HCT116 (cell line): ENCODE data around the gene SLC2A2. TPM values are rescaled to one million over a fixed set of nuclear protein-coding genes. Genes with fewer than 3 reads are reported as not detected.

Experiments used
- ATAC-seq: fragments of 200-7000 bp; cut with Tn5 transposase; 2 replicates; pipeline ENCODE4 v1.9.1; 2020; ENCODE audit warnings: mild to moderate bottlenecking, moderate library complexity
- BruUV-seq: library from RNA; stranded (reverse); fragments of 400-500 nt; replicated peaks from 2 replicates; lab custom pipeline; 2021; lab: Mats Ljungman, UMichigan
- CTCF ChIA-PET: fragments of 300-600 bp; sonication (Branson Sonifier 250); formaldehyde crosslinking; loops from one replicate; lab custom pipeline; 2021; ENCODE audit warnings: antibody characterized with exemption; lab: Charles Lee
- POLR2A ChIA-PET: fragments of 300-600, 350-600 bp; sonication (Branson Sonifier 250); formaldehyde crosslinking; loops from one replicate; lab custom pipeline; 2021; ENCODE audit warnings: antibody characterized with exemption; lab: Charles Lee
- RAD21 ChIA-PET, 2 experiments: fragments of 300-600 bp; sonication (Branson Sonifier 250); formaldehyde crosslinking; loops; one replicate each; lab custom pipeline; 2023; ENCODE audit warnings: low total read pairs in 2 of 2; ENCODE audit not compliant: uncharacterized antibody in 2 of 2, unreplicated experiment in 2 of 2, low non-redundant PET in 1 of 2; lab: Charles Lee
- DNase-seq: peaks from one replicate; pipeline ENCODE4 v3.0.0-alpha.2; 2010; ENCODE audit warnings: low read depth, low spot score
- H2AFZ ChIP-seq: fragments of 200-600 bp; shearing (Covaris generic), sonication (generic); 2 replicates; pipeline ENCODE4 v1.6.1; 2017; ENCODE audit warnings: low read depth, mixed run types, mixed read lengths, antibody characterized with exemption, low read length; ENCODE audit not compliant: poor library complexity, severe bottlenecking
- H3K27ac ChIP-seq: 2 replicates; pipeline ENCODE4 v1.5.1; 2012; ENCODE audit warnings: low read depth, low read length
- H3K27me3 ChIP-seq: fragments of 200-600 bp; sonication (generic); 2 replicates; pipeline ENCODE4 v1.6.1; 2016; ENCODE audit warnings: mixed run types, low read length, mixed read lengths; ENCODE audit not compliant: insufficient read depth
- H3K36me3 ChIP-seq, 2 experiments: fragments of 200-500 bp in 1 of 2; fragments of 200-600 bp in 1 of 2; sonication (Bioruptor generic) in 1 of 2; sonication (generic) in 1 of 2; 2 replicates each; pipeline versions ENCODE4 v1.5.1 to v1.6.1; 2014 to 2016; ENCODE audit warnings: low read length in 2 of 2, inconsistent platforms in 1 of 2, mixed read lengths in 1 of 2, mixed run types in 1 of 2; ENCODE audit not compliant: insufficient read depth in 2 of 2, control insufficient read depth in 1 of 2
- H3K4me1 ChIP-seq, 2 experiments: fragments of 200-600 bp in 1 of 2; sonication (generic) in 1 of 2; 2 replicates each; pipeline versions ENCODE4 v1.5.1 to v1.6.1; 2012 to 2017; ENCODE audit warnings: low read length in 2 of 2, inconsistent platforms in 1 of 2, mild to moderate bottlenecking in 1 of 2, mixed read lengths in 1 of 2, mixed run types in 1 of 2, moderate library complexity in 1 of 2; ENCODE audit not compliant: insufficient read depth in 2 of 2, control insufficient read depth in 1 of 2
- H3K4me2 ChIP-seq: fragments of 200-600 bp; sonication (generic); 2 replicates; pipeline ENCODE4 v1.6.1; 2017; ENCODE audit warnings: mixed run types, low read length, mixed read lengths
- H3K4me3 ChIP-seq, 2 experiments: fragments of 200-600 bp in 1 of 2; sonication (generic) in 1 of 2; replicated peaks in 1 of 2; 2 replicates each; pipeline ENCODE4 v1.5.1; 2011 to 2016; ENCODE audit warnings: low read length in 2 of 2, control low read depth in 1 of 2, low read depth in 1 of 2, mild to moderate bottlenecking in 1 of 2, mixed read lengths in 1 of 2, mixed run types in 1 of 2
- H3K79me2 ChIP-seq: fragments of 200-600 bp; sonication (generic); 2 replicates; pipeline ENCODE4 v1.6.1; 2017; ENCODE audit warnings: mild to moderate bottlenecking, mixed run types, low read length, moderate library complexity, mixed read lengths; ENCODE audit not compliant: insufficient read depth
- H3K9ac ChIP-seq: fragments of 200-600 bp; sonication (generic); 2 replicates; pipeline ENCODE4 v1.6.1; 2016; ENCODE audit warnings: low read length, mixed read lengths
- H3K9me2 ChIP-seq: fragments of 200-600 bp; sonication (generic), shearing (Covaris generic); 2 replicates; pipeline ENCODE4 v1.6.1; 2017; ENCODE audit warnings: mixed run types, mild to moderate bottlenecking, moderate library complexity; ENCODE audit not compliant: insufficient read depth
- H3K9me3 ChIP-seq, 2 experiments: fragments of 200-500 bp in 1 of 2; fragments of 200-600 bp in 1 of 2; sonication (Bioruptor generic) in 1 of 2; sonication (generic) in 1 of 2; 2 replicates each; pipeline ENCODE4 v1.6.1; 2014 to 2017; ENCODE audit warnings: low read length in 2 of 2, mixed read lengths in 2 of 2, inconsistent platforms in 1 of 2, low read depth in 1 of 2, mild to moderate bottlenecking in 1 of 2, mixed run types in 1 of 2, moderate library complexity in 1 of 2; ENCODE audit not compliant: control insufficient read depth in 1 of 2, insufficient read depth in 1 of 2
- H4K20me1 ChIP-seq: fragments of 200-600 bp; sonication (generic), shearing (Covaris generic); 2 replicates; pipeline ENCODE4 v1.6.1; 2017; ENCODE audit warnings: mixed run types, mild to moderate bottlenecking, moderate library complexity; ENCODE audit not compliant: insufficient read depth
- EGR1 ChIP-seq: IDR thresholded peaks from 2 replicates; pipeline ENCODE4 v1.6.1; 2012; ENCODE audit warnings: low read depth
- EZH2 ChIP-seq: fragments of 200-600 bp; sonication (generic); IDR thresholded peaks from 2 replicates; pipeline ENCODE4 v1.6.1; 2017; ENCODE audit warnings: antibody characterized with exemption, mixed run types
- EZH2phosphoT487 ChIP-seq: fragments of 200-600 bp; IDR thresholded peaks from 2 replicates; pipeline ENCODE4 v1.6.1; 2018; ENCODE audit warnings: antibody characterized with exemption, borderline replicate concordance
- FOSL1 ChIP-seq: IDR thresholded peaks from 2 replicates; pipeline ENCODE4 v1.6.1; 2012; ENCODE audit warnings: low read depth
- MAX ChIP-seq: IDR thresholded peaks from 2 replicates; pipeline ENCODE4 v1.6.1; 2012
- POLR2A ChIP-seq: IDR thresholded peaks from 2 replicates; pipeline ENCODE4 v1.7.0; 2011; ENCODE audit warnings: borderline replicate concordance; ENCODE audit not compliant: insufficient read depth, insufficient read length; ENCODE audit errors: extremely low read depth
- POLR2AphosphoS5 ChIP-seq: IDR thresholded peaks from 2 replicates; pipeline ENCODE4 v1.6.1; 2011; ENCODE audit warnings: mild to moderate bottlenecking, low read depth, low read length, moderate library complexity
- RAD21 ChIP-seq: IDR thresholded peaks from 2 replicates; pipeline ENCODE4 v1.6.1; 2012; ENCODE audit warnings: low read depth, mild to moderate bottlenecking
- SIN3A ChIP-seq: IDR thresholded peaks from 2 replicates; pipeline ENCODE4 v1.6.1; 2012; ENCODE audit warnings: low read depth
- SP1 ChIP-seq: IDR thresholded peaks from 2 replicates; pipeline ENCODE4 v1.6.1; 2012; ENCODE audit warnings: low read depth
- SRF ChIP-seq: IDR thresholded peaks from 2 replicates; pipeline ENCODE4 v1.6.1; 2012; ENCODE audit warnings: low read depth
- TCF7L2 ChIP-seq: IDR thresholded peaks from 2 replicates; pipeline ENCODE4 v1.7.0; 2011; ENCODE audit warnings: borderline replicate concordance, inconsistent platforms; ENCODE audit not compliant: insufficient read depth, insufficient read length; ENCODE audit errors: extremely low read depth
- YY1 ChIP-seq: IDR thresholded peaks from 2 replicates; pipeline ENCODE4 v1.6.1; 2011; ENCODE audit warnings: low read length, low read depth, moderate library complexity, mild to moderate bottlenecking; ENCODE audit not compliant: insufficient replicate concordance; ENCODE audit errors: extremely low read depth
- ZFX ChIP-seq: fragments of 450-650 bp; IDR thresholded peaks from 2 replicates; pipeline ENCODE4 v1.6.1; 2017
- intact Hi-C: fragments of 100-400 bp; cut with micrococcal nuclease; formaldehyde crosslinking; loops from 2 replicates; pipeline ENCODE4 v1.10.0; 2022
- total RNA-seq: library from RNA; stranded (reverse); gene quantifications from one replicate; pipeline ENCODE4 v1.2.1, GENCODE V29; 2021; ENCODE audit not compliant: unreplicated experiment
- TF ChIP-seq, protein P1 (sequence below): IDR thresholded peaks from 2 replicates; pipeline ENCODE4 v1.6.1; 2012
- TF ChIP-seq, protein P2 (sequence below): IDR thresholded peaks from 2 replicates; pipeline ENCODE4 v1.6.1; 2012; ENCODE audit warnings: low read depth

SLC2A2 gene
- total RNA-seq, 1 experiment from 2014 or later, result not detected

- TF ChIP-seq, protein P1, sequence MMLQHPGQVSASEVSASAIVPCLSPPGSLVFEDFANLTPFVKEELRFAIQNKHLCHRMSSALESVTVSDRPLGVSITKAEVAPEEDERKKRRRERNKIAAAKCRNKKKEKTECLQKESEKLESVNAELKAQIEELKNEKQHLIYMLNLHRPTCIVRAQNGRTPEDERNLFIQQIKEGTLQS, result no peak
- TF ChIP-seq, protein P2, sequence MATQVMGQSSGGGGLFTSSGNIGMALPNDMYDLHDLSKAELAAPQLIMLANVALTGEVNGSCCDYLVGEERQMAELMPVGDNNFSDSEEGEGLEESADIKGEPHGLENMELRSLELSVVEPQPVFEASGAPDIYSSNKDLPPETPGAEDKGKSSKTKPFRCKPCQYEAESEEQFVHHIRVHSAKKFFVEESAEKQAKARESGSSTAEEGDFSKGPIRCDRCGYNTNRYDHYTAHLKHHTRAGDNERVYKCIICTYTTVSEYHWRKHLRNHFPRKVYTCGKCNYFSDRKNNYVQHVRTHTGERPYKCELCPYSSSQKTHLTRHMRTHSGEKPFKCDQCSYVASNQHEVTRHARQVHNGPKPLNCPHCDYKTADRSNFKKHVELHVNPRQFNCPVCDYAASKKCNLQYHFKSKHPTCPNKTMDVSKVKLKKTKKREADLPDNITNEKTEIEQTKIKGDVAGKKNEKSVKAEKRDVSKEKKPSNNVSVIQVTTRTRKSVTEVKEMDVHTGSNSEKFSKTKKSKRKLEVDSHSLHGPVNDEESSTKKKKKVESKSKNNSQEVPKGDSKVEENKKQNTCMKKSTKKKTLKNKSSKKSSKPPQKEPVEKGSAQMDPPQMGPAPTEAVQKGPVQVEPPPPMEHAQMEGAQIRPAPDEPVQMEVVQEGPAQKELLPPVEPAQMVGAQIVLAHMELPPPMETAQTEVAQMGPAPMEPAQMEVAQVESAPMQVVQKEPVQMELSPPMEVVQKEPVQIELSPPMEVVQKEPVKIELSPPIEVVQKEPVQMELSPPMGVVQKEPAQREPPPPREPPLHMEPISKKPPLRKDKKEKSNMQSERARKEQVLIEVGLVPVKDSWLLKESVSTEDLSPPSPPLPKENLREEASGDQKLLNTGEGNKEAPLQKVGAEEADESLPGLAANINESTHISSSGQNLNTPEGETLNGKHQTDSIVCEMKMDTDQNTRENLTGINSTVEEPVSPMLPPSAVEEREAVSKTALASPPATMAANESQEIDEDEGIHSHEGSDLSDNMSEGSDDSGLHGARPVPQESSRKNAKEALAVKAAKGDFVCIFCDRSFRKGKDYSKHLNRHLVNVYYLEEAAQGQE, result no peak
- TF ChIP-seq YY1, result no peak
- TF ChIP-seq POLR2A, result no peak
- TF ChIP-seq MAX, result no peak
- no peak for TF ChIP-seq SP1
- TF ChIP-seq EZH2, result no peak
Observed at GRCh38 chr3:171057072-171057471, 30.6 kb upstream of the SLC2A2 start (continued).

- CTCF ChIA-PET, result no interaction called here
- Histone ChIP-seq H3K4me3 (no peak overlapping the region), H3K4me2 (peak overlapping the region; percentile 50; the same call in 1 of the 2 replicates), H3K27me3 (no peaks in the 10 kb centered on the region), H3K9me2 (no peaks in the 10 kb centered on the region), H3K27ac (no peak overlapping the region), H3K79me2 (no peaks in the 10 kb centered on the region), H3K4me1 (peaks cover 12 to 17% of the 10 kb centered on the region in 2 experiments), H2AFZ (no peak overlapping the region), H3K9ac (no peak overlapping the region), H3K36me3 (no peaks in the 10 kb centered on the region), H4K20me1 (no peaks in the 10 kb centered on the region), H3K9me3 (no peaks in the 10 kb centered on the region)
- ATAC-seq (no peak), DNase-seq (no peak)
- RAD21 ChIA-PET, result no interaction called here
- BruUV-seq, result no TSS peak
- intact Hi-C loops, result loop anchor here (10.0 kb wide), 1 partner anchor 108 kb away; no protein-coding TSS in a partner anchor
- POLR2A ChIA-PET, result no interaction called here
- TF ChIP-seq EZH2, result no peak
- no peak for TF ChIP-seq EGR1
- TF ChIP-seq RAD21, result no peak
- TF ChIP-seq, protein P2, result no peak
- no peak for TF ChIP-seq EZH2phosphoT487
- TF ChIP-seq MAX, result no peak
- TF ChIP-seq TCF7L2, result no peak
- no peak for TF ChIP-seq SRF
- TF ChIP-seq ZFX, result no peak
- no peak for TF ChIP-seq FOSL1
- TF ChIP-seq, protein P1, result no peak
- TF ChIP-seq POLR2A, result no peak
- TF ChIP-seq SIN3A, result no peak
- TF ChIP-seq POLR2AphosphoS5, result no peak
Observed at GRCh38 chr3:171056528-171056927, 30.0 kb upstream of the SLC2A2 start.
